Esophagus muscularis mucosa (tissue), 3 donors: ENCODE results near the gene CTH.
"Not testable (repeated sequence)": the region's sequence is repeated elsewhere in the genome, so short reads cannot be mapped to it uniquely, and the experiment has no call there.

ENCODE experiments used
- CTCF ChIP-seq, 3 experiments: fragments of 200-600 bp in 2 of 3; fragments of 450-650 bp in 1 of 3; sonication (generic) in 2 of 3; IDR thresholded peaks; one replicate each; pipeline ENCODE4 v1.5.1; 2017 to 2019; ENCODE audit warnings: antibody characterized with exemption in 3 of 3, mild to moderate bottlenecking in 2 of 3, moderate library complexity in 1 of 3
- POLR2A ChIP-seq: fragments of 450-650 bp; IDR thresholded peaks from one replicate; pipeline ENCODE4 v1.6.1; 2017; ENCODE audit warnings: antibody characterized with exemption, moderate library complexity, mild to moderate bottlenecking, low read depth

GRCh38 chr1:70452164-70452939, 41.3 kb downstream of the CTH start:
- TF ChIP-seq CTCF (IDR thresholded peaks at IDR 0.05); POLR2A: not testable (repeated sequence)
